ENCODE data around the gene GEN1.

Gene GEN1

DNA sequence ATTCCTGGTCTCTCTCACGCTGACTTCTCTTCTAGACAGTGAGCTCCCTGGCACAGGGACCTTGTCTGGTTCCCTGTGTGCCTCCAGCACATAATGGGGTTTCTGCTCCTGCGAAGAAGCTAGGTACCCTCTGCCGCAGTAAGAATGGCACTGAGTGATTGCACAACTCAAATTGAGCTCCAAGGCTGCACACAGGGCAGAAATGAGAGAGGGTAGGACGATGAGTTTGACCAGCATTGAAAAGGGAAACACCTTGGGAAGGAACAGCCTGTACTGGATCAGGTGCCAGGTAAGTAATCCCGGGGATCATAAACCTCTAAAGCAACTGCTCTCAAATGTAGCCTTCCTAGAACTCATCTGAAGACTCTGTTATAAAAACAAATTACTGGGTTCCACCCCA, 41.4 kb downstream of the GEN1 start:
- Mint-ChIP-seq H3K27ac (no peak overlapping the region), H3K9me3 (no peaks in the 10 kb centered on the region), H3K36me3 (no peaks in the 10 kb centered on the region), H3K4me3 (no peak overlapping the region), H3K4me1 (peaks cover 13% of the 10 kb centered on the region), H3K27me3 (peaks cover 54% of the 10 kb centered on the region)
- DNase-seq, result no peak
- CTCF ChIA-PET, result no interaction called here

DNA sequence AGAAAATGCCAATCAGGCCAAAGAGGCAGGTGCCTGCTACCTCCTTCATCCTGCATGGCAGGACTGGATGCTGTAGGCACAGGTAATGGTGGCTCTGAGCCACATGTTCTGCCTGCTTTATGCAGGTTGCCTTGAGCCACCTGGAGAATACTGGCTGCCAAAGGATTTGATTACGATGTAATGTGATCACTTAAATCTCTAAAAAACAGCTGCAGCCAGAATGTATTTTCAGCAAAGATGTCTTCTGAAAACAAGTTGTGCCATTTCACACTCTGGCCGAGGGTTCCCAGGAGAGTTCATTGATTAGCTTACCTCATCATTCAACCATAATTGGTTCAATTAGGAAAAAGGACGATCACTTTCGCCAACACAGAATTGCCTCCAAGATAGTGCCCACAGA, 44.4 kb downstream of the GEN1 start:
- Mint-ChIP-seq H3K27ac (no peak overlapping the region), H3K4me3 (no peak overlapping the region), H3K27me3 (peaks cover 39% of the 10 kb centered on the region), H3K36me3 (no peaks in the 10 kb centered on the region), H3K9me3 (no peaks in the 10 kb centered on the region), H3K4me1 (peaks cover 3% of the 10 kb centered on the region)
- CTCF ChIA-PET, result no interaction called here
- DNase-seq, result no peak

- no peak overlapping the region for H3K4me3 Mint-ChIP-seq
- H3K27me3 Mint-ChIP-seq, result peaks cover 33% of the 10 kb centered on the region
- CTCF ChIA-PET, result no interaction called here
- no peak for DNase-seq
- H3K27ac Mint-ChIP-seq, result no peak overlapping the region
- H3K36me3 Mint-ChIP-seq, result no peaks in the 10 kb centered on the region
- peaks cover 3% of the 10 kb centered on the region for H3K4me1 Mint-ChIP-seq
- no peaks in the 10 kb centered on the region for H3K9me3 Mint-ChIP-seq
These were observed 45.6 kb downstream of the GEN1 start for GRCh38 chr2:17799301-17800120.

DNA sequence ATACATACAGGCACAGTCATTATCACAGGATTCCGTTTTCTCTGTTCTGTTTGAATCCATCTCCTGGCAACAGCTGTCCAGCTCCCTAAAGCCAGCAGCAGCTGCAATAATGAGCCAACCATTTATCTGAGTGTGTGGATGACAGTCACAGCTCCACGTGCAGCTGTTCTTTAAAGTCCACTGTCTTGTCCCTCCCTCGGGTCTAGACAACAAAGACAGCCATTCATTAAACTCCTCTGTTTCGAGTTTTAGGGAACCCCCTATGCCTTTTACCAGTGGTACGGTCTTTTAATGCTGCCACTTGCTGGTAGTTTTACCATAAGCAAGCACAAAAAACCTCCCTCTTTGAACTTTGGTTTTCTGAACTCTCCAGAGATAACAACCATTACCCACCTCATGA, 46.3 kb downstream of the GEN1 start:
- H3K36me3 Mint-ChIP-seq, result no peaks in the 10 kb centered on the region
- no peak for DNase-seq
- CTCF ChIA-PET, result no interaction called here
- H3K27ac Mint-ChIP-seq, result no peak overlapping the region
- peaks cover 35% of the 10 kb centered on the region for H3K27me3 Mint-ChIP-seq
- H3K4me3 Mint-ChIP-seq, result no peak overlapping the region
- no peaks in the 10 kb centered on the region for H3K9me3 Mint-ChIP-seq
- peaks cover 3% of the 10 kb centered on the region for H3K4me1 Mint-ChIP-seq

DNA sequence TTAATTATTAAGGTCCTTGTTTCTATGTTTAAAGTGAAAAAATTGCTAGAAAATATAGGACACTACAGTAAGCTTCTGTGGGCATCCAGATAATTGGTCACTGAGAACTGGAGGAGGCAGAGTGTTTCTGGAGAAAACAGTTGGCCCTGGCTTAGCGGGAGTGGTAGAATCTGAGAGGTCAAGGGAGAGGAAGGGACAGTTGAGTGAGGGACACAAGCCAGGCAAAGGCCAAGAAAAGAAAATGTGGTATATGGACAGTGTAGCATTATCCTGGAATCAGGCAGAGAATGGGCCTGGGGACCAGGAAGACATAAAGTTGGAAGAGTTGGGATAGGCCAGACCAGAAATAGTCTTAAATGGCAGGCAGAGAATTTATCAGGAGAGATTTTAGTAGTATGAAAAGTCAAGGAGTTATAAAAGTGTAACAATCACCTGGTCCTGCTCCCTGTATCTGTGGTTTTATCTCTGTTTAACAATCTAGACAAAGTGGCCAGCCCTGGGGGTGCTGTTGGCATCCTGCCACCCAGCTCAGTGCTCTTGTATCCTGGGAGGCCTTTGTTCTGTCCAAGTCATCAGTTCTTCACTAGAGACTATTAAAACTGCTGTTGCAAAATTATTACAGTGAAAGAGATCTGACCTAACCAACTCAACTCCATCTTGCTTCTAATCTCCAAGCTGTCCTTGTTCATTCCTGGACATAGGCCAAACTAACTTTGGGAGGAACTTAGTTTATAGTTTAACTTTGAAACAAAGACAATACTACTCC, 46.9 kb downstream of the GEN1 start:
- peaks cover 3% of the 10 kb centered on the region for H3K4me1 Mint-ChIP-seq

GRCh38 chr2:17803497-17803896, 49.6 kb downstream of the GEN1 start:
- DNase-seq, result no peak
- CTCF ChIA-PET, result no interaction called here
- H3K36me3 Mint-ChIP-seq, result no peaks in the 10 kb centered on the region
- peaks cover 40% of the 10 kb centered on the region for H3K27me3 Mint-ChIP-seq
- H3K4me1 Mint-ChIP-seq, result peaks cover 3% of the 10 kb centered on the region
- no peak overlapping the region for H3K27ac Mint-ChIP-seq
- H3K4me3 Mint-ChIP-seq, result no peak overlapping the region
- H3K9me3 Mint-ChIP-seq, result no peaks in the 10 kb centered on the region

More for the DNA sequence above, 46.9 kb downstream of the GEN1 start:
- Mint-ChIP-seq H3K36me3 (no peaks in the 10 kb centered on the region), H3K4me3 (no peak overlapping the region), H3K9me3 (no peaks in the 10 kb centered on the region), H3K27ac (no peak overlapping the region), H3K27me3 (peaks cover 35% of the 10 kb centered on the region)
- DNase-seq, result no peak
- CTCF ChIA-PET, result no interaction called here

DNA sequence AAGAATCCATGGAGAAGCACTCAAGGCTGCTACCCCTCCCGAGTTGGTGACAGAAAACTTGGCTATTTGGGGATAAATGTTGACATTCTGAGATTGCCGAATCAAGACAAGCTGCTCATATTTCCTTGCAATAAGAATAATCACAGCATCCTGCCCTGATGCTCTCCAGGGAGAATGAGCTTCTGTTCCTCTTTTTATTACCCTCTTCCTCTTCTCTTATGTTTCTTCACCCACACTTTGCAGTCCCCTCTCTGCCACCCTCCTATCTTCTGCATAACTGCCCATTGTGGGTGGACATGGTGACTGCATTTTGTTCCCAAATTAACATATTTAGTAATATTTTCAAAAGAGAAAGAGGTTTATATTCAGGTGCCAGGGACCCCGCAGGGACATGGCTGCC, 50.4 kb downstream of the GEN1 start:
- H3K4me3 Mint-ChIP-seq, result no peak overlapping the region
- H3K4me1 Mint-ChIP-seq, result peaks cover 2% of the 10 kb centered on the region
- no peak overlapping the region for H3K27ac Mint-ChIP-seq
- CTCF ChIA-PET, result no interaction called here
- peaks cover 37% of the 10 kb centered on the region for H3K27me3 Mint-ChIP-seq
- DNase-seq, result no peak
- H3K9me3 Mint-ChIP-seq, result no peaks in the 10 kb centered on the region
- no peaks in the 10 kb centered on the region for H3K36me3 Mint-ChIP-seq

GRCh38 chr2:17805166-17805565, 51.2 kb downstream of the GEN1 start:
- no peak for DNase-seq
- H3K4me3 Mint-ChIP-seq, result no peak overlapping the region
- no peaks in the 10 kb centered on the region for H3K4me1 Mint-ChIP-seq
- H3K27ac Mint-ChIP-seq, result no peak overlapping the region
- H3K9me3 Mint-ChIP-seq, result no peaks in the 10 kb centered on the region
- CTCF ChIA-PET, result no interaction called here
- peaks cover 34% of the 10 kb centered on the region for H3K27me3 Mint-ChIP-seq
- H3K36me3 Mint-ChIP-seq, result no peaks in the 10 kb centered on the region

- H3K27ac Mint-ChIP-seq, result no peak overlapping the region
- CTCF ChIA-PET, result no interaction called here
These were observed 51.9 kb downstream of the GEN1 start for GRCh38 chr2:17805717-17806363.

GRCh38 chr2:17813010-17813741, 59.2 kb downstream of the GEN1 start:
- H3K4me3 Mint-ChIP-seq, result no peak overlapping the region
- no peaks in the 10 kb centered on the region for H3K9me3 Mint-ChIP-seq
- no peak for DNase-seq
- H3K4me1 Mint-ChIP-seq, result peaks cover 9% of the 10 kb centered on the region
- CTCF ChIA-PET, result no interaction called here
- no peaks in the 10 kb centered on the region for H3K36me3 Mint-ChIP-seq
- H3K27me3 Mint-ChIP-seq, result peaks cover 39% of the 10 kb centered on the region
- H3K27ac Mint-ChIP-seq, result no peak overlapping the region

More at GRCh38 chr2:17805717-17806363, 51.9 kb downstream of the GEN1 start:
- DNase-seq, result no peak
- no peak overlapping the region for H3K4me3 Mint-ChIP-seq
- no peaks in the 10 kb centered on the region for H3K9me3 Mint-ChIP-seq
- H3K4me1 Mint-ChIP-seq, result no peaks in the 10 kb centered on the region
- no peaks in the 10 kb centered on the region for H3K36me3 Mint-ChIP-seq
- H3K27me3 Mint-ChIP-seq, result peaks cover 27% of the 10 kb centered on the region

DNA sequence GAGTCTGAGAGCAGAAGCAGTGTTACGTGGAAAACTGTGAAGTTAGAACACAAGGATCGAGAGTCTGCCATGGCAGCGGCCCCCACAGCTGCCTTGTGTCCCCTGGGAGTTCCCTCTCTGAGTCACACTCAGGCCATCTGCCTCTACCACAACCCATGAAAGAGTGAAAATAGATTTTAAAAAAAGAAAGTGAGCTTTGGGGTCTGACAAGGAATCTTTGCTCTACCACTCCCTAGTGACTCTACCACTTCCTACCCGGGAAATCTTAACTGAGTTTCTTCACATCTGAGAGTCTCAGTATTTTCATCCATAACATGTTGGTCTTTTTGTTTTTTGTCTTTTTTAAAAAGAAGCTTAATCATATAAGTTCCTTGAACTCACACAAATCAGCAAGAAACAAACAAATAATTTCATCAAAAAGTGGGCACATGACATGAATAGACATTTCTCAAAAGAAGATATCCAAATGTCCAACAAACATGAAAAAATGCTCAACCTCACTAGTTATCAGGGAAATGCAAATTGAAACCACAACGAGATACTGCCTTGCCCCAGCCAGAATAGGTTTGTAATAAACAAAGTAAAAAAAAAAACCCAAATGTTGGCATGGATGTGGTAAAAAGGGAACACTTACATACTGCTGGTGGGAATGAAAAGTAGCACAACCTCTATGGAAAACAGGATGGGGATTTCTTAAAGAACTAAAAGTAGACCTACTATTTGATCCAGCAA, 60.0 kb downstream of the GEN1 start:
- Mint-ChIP-seq H3K9me3 (no peaks in the 10 kb centered on the region), H3K27me3 (peaks cover 35% of the 10 kb centered on the region), H3K4me3 (no peak overlapping the region), H3K27ac (peak overlapping the region; percentile 12), H3K4me1 (peaks cover 9% of the 10 kb centered on the region), H3K36me3 (no peaks in the 10 kb centered on the region)
- CTCF ChIA-PET, result no interaction called here
- DNase-seq, result no peak

- H3K27me3 Mint-ChIP-seq, result peaks cover 38% of the 10 kb centered on the region
- H3K9me3 Mint-ChIP-seq, result no peaks in the 10 kb centered on the region
- no peak overlapping the region for H3K27ac Mint-ChIP-seq
- no peaks in the 10 kb centered on the region for H3K36me3 Mint-ChIP-seq
- H3K4me1 Mint-ChIP-seq, result peaks cover 9% of the 10 kb centered on the region
- CTCF ChIA-PET, result no interaction called here
- no peak overlapping the region for H3K4me3 Mint-ChIP-seq
- no peak for DNase-seq
These were observed 60.7 kb downstream of the GEN1 start for GRCh38 chr2:17814601-17815000.

DNA sequence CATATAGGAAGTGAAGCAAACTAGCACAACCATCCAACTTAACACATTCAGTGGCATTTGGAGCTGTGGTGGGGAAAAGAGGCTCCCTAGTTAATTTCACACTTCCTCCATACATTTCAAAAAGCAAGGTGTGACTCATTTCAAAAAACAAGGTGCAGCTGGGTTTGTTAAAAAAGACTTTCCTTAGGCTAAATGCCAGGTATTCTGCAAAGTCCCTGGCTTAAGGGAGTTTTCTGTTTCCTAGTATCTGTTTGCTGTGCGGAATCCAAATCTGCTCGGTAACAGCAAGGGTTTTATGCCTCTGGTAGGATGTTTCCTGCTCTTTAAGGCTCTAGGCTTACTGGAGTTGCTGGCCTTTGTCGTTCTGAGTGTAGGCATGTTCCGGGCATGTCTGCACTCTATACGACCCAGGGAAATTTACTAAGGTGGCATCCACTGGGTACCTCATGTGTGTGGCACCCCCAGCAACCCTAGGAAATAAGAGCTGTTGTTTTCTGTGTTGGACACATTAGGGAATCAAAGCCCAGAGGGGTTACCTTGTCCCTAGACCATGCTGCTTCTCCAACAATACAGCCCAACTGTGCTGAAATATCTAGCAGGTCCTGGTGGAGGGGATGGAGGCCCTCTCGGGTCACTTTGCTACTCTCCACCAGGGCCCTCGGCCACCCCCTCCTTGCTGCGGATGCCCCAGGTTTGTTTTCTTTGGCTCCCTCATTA, 61.7 kb downstream of the GEN1 start:
- CTCF ChIA-PET, result no interaction called here
- no peak overlapping the region for H3K27ac Mint-ChIP-seq
- H3K9me3 Mint-ChIP-seq, result no peaks in the 10 kb centered on the region
- no peak for DNase-seq
- H3K4me1 Mint-ChIP-seq, result peaks cover 12% of the 10 kb centered on the region
- H3K27me3 Mint-ChIP-seq, result peaks cover 45% of the 10 kb centered on the region
- no peak overlapping the region for H3K4me3 Mint-ChIP-seq
- no peaks in the 10 kb centered on the region for H3K36me3 Mint-ChIP-seq
